ENCODE data around the gene DDX6.
"Not testable (repeated sequence)": the region's sequence is repeated elsewhere in the genome, so short reads cannot be mapped to it uniquely, and the experiment has no call there.

DDX6 gene

GRCh38 chr11:118740892-118741291 lies 50.1 kb downstream of the DDX6 start:
- DNase-seq: no peak

GRCh38 chr11:118735203-118735602 lies 55.8 kb downstream of the DDX6 start:
- no peak for DNase-seq

- no peak for DNase-seq
These were observed 56.9 kb downstream of the DDX6 start for GRCh38 chr11:118734031-118734430.

- not testable (repeated sequence) for DNase-seq
These were observed 61.2 kb downstream of the DDX6 start for GRCh38 chr11:118729753-118730152.

- DNase-seq: not testable (repeated sequence)
These were observed 62.9 kb downstream of the DDX6 start for GRCh38 chr11:118728112-118728511.

GRCh38 chr11:118727721-118728066 lies 63.3 kb downstream of the DDX6 start:
- not testable (repeated sequence) for DNase-seq

GRCh38 chr11:118727001-118727720 lies 63.8 kb downstream of the DDX6 start:
- not testable (repeated sequence) for DNase-seq

GRCh38 chr11:118721478-118722015 lies 69.4 kb downstream of the DDX6 start:
- DNase-seq: not testable (repeated sequence)

GRCh38 chr11:118720740-118721139 lies 70.2 kb downstream of the DDX6 start:
- not testable (repeated sequence) for DNase-seq

- DNase-seq: not testable (repeated sequence)
These were observed 70.9 kb downstream of the DDX6 start for GRCh38 chr11:118720078-118720477.

- DNase-seq: not testable (repeated sequence)
These were observed 72.4 kb downstream of the DDX6 start for GRCh38 chr11:118718562-118718961.

GRCh38 chr11:118717733-118718132 lies 73.2 kb downstream of the DDX6 start:
- not testable (repeated sequence) for DNase-seq

GRCh38 chr11:118717221-118717620 lies 73.7 kb downstream of the DDX6 start:
- DNase-seq: not testable (repeated sequence)

GRCh38 chr11:118715837-118716260 lies 75.1 kb downstream of the DDX6 start:
- DNase-seq: no peak

GRCh38 chr11:118715245-118715831 lies 75.6 kb downstream of the DDX6 start:
- no peak for DNase-seq

- no peak for DNase-seq
These were observed 76.1 kb downstream of the DDX6 start for GRCh38 chr11:118714816-118715215.

GRCh38 chr11:118714416-118714815 lies 76.5 kb downstream of the DDX6 start:
- not testable (repeated sequence) for DNase-seq

GRCh38 chr11:118708296-118708695 lies 82.7 kb downstream of the DDX6 start:
- DNase-seq: no peak

GRCh38 chr11:118706546-118706825 lies 84.5 kb downstream of the DDX6 start:
- DNase-seq: no peak

- no peak for DNase-seq
These were observed 85.0 kb downstream of the DDX6 start for GRCh38 chr11:118705791-118706545.

- DNase-seq: no peak
These were observed 85.7 kb downstream of the DDX6 start for GRCh38 chr11:118705111-118705741.

- DNase-seq: no peak
These were observed 87.3 kb downstream of the DDX6 start for GRCh38 chr11:118703563-118704106.
